ENCODE data around the gene GPC6.

DNA sequence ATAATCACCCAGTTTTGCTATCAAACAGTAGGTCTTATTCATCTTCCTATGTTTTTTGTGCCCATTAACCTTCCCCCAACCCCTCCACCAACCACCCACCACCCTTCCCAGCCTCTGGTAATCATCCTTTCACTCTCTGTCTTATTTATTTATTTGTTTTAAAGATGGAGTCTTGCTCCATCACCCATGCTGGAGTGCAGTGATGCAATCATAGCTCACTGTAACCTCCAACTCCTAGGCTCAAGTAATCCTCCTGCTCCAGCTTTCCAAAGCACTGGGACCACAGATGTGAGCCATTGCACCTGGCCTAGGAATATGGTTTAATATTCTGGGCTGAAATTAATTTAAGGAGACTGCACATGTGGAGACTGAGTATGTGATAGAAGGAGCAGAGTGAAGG lies 527.0 kb downstream of the GPC6 start:
- TF ChIP-seq, protein P1, sequence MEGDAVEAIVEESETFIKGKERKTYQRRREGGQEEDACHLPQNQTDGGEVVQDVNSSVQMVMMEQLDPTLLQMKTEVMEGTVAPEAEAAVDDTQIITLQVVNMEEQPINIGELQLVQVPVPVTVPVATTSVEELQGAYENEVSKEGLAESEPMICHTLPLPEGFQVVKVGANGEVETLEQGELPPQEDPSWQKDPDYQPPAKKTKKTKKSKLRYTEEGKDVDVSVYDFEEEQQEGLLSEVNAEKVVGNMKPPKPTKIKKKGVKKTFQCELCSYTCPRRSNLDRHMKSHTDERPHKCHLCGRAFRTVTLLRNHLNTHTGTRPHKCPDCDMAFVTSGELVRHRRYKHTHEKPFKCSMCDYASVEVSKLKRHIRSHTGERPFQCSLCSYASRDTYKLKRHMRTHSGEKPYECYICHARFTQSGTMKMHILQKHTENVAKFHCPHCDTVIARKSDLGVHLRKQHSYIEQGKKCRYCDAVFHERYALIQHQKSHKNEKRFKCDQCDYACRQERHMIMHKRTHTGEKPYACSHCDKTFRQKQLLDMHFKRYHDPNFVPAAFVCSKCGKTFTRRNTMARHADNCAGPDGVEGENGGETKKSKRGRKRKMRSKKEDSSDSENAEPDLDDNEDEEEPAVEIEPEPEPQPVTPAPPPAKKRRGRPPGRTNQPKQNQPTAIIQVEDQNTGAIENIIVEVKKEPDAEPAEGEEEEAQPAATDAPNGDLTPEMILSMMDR (IDR thresholded peaks at IDR 0.05): no peak
- TF ChIP-seq POLR2A (IDR thresholded peaks at IDR 0.05) (no peak), POLR2AphosphoS5 (IDR thresholded peaks at IDR 0.05) (no peak)
